Right cardiac atrium (tissue), 5 donors: ENCODE measurements around the gene BEX3. TPM values are rescaled to one million over a fixed set of nuclear protein-coding genes. Genes with fewer than 3 reads are reported as not detected.
"Not testable (repeated sequence)": the region's sequence is repeated elsewhere in the genome, so short reads cannot be mapped to it uniquely, and the experiment has no call there.

Experiments used
- ATAC-seq, 2 donors: fragments of 200-7000 bp; cut with Tn5 transposase; one replicate each; pipeline versions ENCODE4 v1.8.0 to v1.9.1; 2020; ENCODE audit warnings: moderate library complexity in 2 of 2, mild to moderate bottlenecking in 1 of 2
- DNase-seq, 3 donors: peaks; one replicate each; pipeline ENCODE4 v3.0.0-alpha.2; 2020
- H3K27ac ChIP-seq: one replicate; pipeline ENCODE4 v1.5.1; 2013; ENCODE audit warnings: mild to moderate bottlenecking, low read length, control low read depth, moderate library complexity
- H3K27me3 ChIP-seq: one replicate; pipeline ENCODE4 v1.6.1; 2013; ENCODE audit not compliant: control insufficient read depth, insufficient read depth
- H3K4me1 ChIP-seq: one replicate; pipeline ENCODE4 v1.6.1; 2013; ENCODE audit warnings: low read length; ENCODE audit not compliant: control insufficient read depth, insufficient read depth
- H3K4me3 ChIP-seq: one replicate; pipeline ENCODE4 v1.5.1; 2013; ENCODE audit warnings: low read length, control low read depth
- H3K9me3 ChIP-seq: one replicate; pipeline ENCODE4 v1.6.1; 2013; ENCODE audit warnings: low read length; ENCODE audit not compliant: control insufficient read depth
- WGBS: extraction: QIAGEN DNeasy Blood & Tissue Kit; methylation state at CpG from one replicate; pipeline ENCODE4 v1.1.7; 2013; 5-methylcytosine and 5-hydroxymethylcytosine counted together
- intact Hi-C, 4 donors: fragments of 100-400 bp; cut with DNase I; formaldehyde crosslinking; loops; one replicate each; pipeline versions ENCODE4 v1.11.0 to v1.14.0; 2022 to 2023
- polyA plus RNA-seq: library from polyadenylated mRNA; stranded (reverse); fragments of 200-250 nt; gene quantifications from one replicate; pipeline ENCODE4 v1.2.3, GENCODE V29; 2013
- total RNA-seq, 4 donors: library from RNA; stranded (reverse); fragmentation: NEBNext Ultra II Directional; extraction: Animal tissue kit (Norgen Biotek cat#: 25700); gene quantifications; one replicate each; pipeline ENCODE4 v1.2.1, GENCODE V29; 2021
- donor health status: healthy with polysubstance abuse.
- donor health status: DM: no; HTN: yes; CAD: no.
- donor health status: DM: no; HTN: no; CAD: no.
- donor health status: DM: no; HTN: yes; CAD: no; lungs with severe emphysema.
- donor health status: DM: yes; HTN: yes; CAD: no.

The BEX3 gene
- total and polyA plus RNA-seq, 5 donors, result 185 to 305 (median 217) TPM

DNA sequence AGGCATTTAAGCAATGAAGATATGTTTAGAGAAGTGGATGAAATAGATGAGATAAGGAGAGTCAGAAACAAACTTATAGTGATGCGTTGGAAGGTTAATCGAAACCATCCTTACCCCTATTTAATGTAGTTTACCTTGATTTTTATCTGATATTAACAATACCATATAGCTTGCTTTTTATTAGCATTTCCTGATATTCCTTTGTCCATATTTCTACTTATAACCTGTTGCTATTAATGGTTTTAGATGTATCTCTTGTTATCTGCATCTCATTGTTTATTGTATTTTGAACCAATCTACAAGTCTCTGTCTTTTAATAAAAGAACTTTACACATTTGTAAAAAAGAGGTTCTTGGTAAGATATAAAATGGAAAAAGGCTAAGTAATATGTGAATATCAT is 18.5 kb upstream of the BEX3 start:
- ATAC-seq, result no peak
- no peak overlapping the region for H3K4me3 ChIP-seq
- 81% methylated on average over 2 of the region's 2 CpGs for whole genome bisulfite sequencing
- DNase-seq, result no peak
- H3K27ac ChIP-seq, result no peak overlapping the region
- intact Hi-C loops, result no loop called here
- no peaks in the 10 kb centered on the region for H3K27me3 ChIP-seq
- H3K4me1 ChIP-seq, result no peaks in the 10 kb centered on the region
- no peaks in the 10 kb centered on the region for H3K9me3 ChIP-seq

DNA sequence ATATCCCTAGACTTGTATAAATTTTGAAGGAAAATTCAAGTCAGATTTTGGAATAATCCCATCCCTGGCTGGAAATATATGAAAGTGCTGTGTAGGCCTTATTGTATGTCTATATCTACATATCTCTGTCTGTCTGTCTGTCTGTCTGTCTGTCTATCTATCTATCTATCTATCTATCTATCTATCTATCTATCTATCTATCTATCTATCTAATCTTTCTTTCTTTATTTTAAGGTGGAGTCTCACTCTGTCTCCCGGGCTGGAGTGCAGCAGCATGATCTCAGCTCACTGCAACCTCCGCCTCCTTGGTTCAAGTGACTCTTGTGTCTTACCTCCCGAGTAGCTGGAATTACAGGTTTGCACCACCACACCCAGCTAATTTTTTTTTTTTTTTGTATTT is 16.7 kb upstream of the BEX3 start:
- H3K27ac ChIP-seq, ATAC-seq, H3K4me3 ChIP-seq, H3K27me3 ChIP-seq, H3K9me3 ChIP-seq, intact Hi-C loops, H3K4me1 ChIP-seq, DNase-seq: not testable (repeated sequence)
- WGBS, result 95% methylated on average over 3 of the region's 3 CpGs

DNA sequence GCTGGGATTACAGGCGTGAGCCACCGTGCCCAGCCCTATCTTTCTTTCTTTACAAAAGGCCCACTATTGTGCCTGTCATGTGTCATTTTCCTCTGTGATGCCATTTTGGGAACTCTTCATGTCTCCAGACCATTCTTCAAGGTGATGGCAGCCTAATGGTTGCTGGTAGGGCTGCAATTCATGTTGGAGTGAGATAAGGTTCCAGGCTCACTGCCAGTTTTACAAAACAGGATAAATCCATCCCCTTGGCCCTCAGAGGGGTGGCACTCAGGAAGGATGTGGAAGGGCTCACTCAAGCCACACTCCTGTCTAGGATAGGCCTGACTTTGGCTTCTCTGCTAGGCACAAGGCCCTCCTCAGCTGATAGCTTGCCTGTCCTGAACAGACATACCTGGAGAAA is 16.2 kb upstream of the BEX3 start:
- H3K4me1 ChIP-seq, result no peaks in the 10 kb centered on the region
- H3K9me3 ChIP-seq, result no peaks in the 10 kb centered on the region
- no peak overlapping the region for H3K27ac ChIP-seq
- peak in 1 of 2 donors; percentile 15 for ATAC-seq
- DNase-seq, result no peak
- intact Hi-C loops, result no loop called here
- no peak overlapping the region for H3K4me3 ChIP-seq
- 54% methylated on average over 2 of the region's 2 CpGs for WGBS
- H3K27me3 ChIP-seq, result no peaks in the 10 kb centered on the region

DNA sequence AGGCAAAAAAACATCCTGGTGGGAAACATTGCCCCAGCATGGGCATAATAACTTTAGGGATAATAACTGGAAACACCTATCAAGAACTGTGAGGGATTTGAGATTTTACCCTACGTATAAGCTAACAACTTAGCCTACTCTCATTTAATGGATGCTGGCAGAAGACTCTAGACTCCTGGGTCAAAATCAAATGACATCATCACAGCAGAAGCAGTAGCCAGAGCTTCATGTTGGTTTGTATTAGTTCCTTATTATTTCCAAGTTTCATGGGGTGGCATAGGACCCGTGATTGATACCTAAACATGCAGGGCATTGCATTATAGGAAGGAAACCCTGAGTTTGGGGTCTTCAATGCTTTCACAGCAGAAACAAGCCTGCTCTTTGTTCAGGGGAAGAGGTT is 15.4 kb upstream of the BEX3 start:
- WGBS, result 55% methylated on average over 2 of the region's 2 CpGs
- H3K4me1 ChIP-seq, result no peaks in the 10 kb centered on the region
- DNase-seq (no peak), ATAC-seq (no peak)
- no peak overlapping the region for H3K27ac ChIP-seq
- H3K9me3 ChIP-seq, result no peaks in the 10 kb centered on the region
- intact Hi-C loops, result no loop called here
- no peaks in the 10 kb centered on the region for H3K27me3 ChIP-seq
- no peak overlapping the region for H3K4me3 ChIP-seq

DNA sequence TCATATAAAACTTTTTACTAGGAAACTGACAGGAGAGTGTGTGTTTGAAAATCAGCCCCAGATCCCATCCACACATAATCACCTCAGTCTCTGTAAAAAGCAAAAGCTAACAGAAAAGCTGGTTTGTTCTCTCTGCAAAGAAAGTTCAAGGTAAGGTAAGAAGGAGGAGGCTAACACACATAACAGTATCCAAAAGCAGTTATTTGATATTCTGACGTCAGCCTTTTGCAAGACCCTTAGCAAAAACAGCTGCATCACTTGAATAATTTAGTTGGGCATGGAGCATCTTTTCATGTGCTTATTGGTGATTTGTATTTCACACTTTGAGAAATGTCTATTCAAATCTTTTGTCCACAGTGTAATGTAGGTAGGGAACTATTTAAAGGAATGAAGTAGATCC is 14.5 kb upstream of the BEX3 start:
- ATAC-seq (no peak), DNase-seq (no peak)
- H3K27ac ChIP-seq, result no peak overlapping the region
- no peak overlapping the region for H3K4me3 ChIP-seq
- H3K9me3 ChIP-seq, result no peaks in the 10 kb centered on the region
- intact Hi-C loops, result no loop called here
- H3K4me1 ChIP-seq, result no peaks in the 10 kb centered on the region
- WGBS, result 51% methylated on average over 1 of the region's 1 CpG
- no peaks in the 10 kb centered on the region for H3K27me3 ChIP-seq

DNA sequence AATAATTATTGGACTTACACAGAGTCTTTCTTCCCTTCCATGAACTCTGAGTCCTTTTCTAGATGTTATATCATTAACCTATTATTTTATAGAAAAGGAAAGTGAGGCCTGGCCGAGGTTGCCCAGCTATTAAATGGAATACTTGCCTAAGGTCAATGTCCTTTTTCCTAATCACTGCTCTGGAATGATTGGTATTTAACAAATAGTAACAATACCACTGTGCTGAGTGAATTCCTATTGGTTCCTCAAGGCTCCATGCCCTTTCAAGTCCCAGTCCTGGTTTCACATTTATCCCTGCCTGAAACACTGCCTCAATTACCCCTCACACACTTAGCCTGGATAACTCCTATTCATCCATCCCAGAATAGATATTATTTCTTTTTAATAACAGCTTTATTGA is 13.9 kb upstream of the BEX3 start:
- Histone ChIP-seq H3K9me3 (no peaks in the 10 kb centered on the region), H3K27ac (no peak overlapping the region), H3K4me3 (no peak overlapping the region), H3K4me1 (no peaks in the 10 kb centered on the region), H3K27me3 (no peaks in the 10 kb centered on the region)
- no peak for ATAC-seq
- DNase-seq, result no peak
- 26% methylated on average over 1 of the region's 1 CpG for WGBS
- intact Hi-C loops, result no loop called here

DNA sequence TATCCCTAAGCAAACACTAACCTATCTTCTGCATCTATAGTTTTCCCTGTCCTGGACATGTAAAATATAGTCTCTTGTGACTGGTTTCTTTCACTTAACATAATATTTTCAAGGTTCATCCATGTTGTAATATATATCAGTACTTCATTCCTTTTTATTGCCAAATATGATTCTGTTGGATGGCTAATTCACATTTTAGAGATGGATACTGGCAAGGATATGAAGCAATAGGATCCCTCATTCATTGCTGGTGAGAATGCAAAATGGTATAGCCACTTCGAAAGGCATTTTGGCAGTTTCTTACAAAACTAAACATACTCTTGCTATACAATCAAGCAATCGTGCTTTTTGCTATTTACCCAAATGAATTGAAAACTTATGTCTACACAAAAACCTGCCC is 13.3 kb upstream of the BEX3 start:
- Histone ChIP-seq H3K27ac (no peak overlapping the region), H3K9me3 (no peaks in the 10 kb centered on the region), H3K4me1 (no peaks in the 10 kb centered on the region), H3K27me3 (no peaks in the 10 kb centered on the region), H3K4me3 (no peak overlapping the region)
- no peak for ATAC-seq
- no peak for DNase-seq
- intact Hi-C loops, result no loop called here
- 94% methylated on average over 2 of the region's 2 CpGs for WGBS

DNA sequence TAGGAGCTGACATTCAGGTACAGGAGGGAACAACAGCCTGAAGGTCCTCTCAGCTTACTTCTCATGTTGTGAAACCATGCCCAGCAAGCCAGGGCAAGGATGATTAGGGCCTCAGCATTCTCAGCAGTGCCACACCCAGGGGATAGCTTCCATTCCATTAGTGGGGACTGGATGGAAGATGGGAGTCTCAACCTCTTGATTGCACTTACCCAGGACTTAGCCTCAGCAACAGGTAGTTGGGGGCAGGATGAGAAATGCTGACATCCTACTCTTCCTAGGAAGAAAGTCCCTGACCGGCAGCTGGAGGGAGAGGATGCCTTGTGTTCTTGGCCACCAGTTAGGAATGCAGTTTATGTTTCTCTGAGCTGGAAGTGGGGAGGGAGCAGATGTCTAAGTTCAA is 8.8 kb upstream of the BEX3 start:
- WGBS, result 61% methylated on average over 1 of the region's 1 CpG
- DNase-seq, result no peak
- intact Hi-C loops, result no loop called here

DNA sequence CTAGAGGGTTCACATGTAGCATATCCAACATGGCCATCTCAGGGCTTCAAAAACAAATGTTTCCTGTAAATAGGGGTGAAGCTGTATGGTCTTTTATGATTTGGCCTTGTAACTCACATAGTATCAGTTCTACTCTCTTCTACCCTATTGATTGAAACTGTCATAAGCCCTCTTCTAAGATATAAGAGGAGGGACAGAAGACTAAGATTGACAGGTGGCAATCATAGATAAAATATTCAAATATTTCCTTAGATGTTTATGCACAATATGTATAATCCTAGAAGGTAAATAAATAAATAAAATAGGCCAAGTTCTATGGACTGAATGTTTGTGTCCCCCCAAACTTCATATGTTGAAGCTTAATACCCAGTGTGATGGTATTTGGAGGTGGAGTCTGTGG is 6.9 kb upstream of the BEX3 start:
- DNase-seq, result no peak
- Histone ChIP-seq H3K4me3 (no peak overlapping the region), H3K27ac (no peak overlapping the region), H3K9me3 (no peaks in the 10 kb centered on the region), H3K4me1 (no peaks in the 10 kb centered on the region), H3K27me3 (no peaks in the 10 kb centered on the region)
- no peak for ATAC-seq
- intact Hi-C loops, result no loop called here

More for the DNA sequence above, 8.8 kb upstream of the BEX3 start:
- no peak overlapping the region for H3K4me3 ChIP-seq
- H3K4me1 ChIP-seq, result no peaks in the 10 kb centered on the region
- ATAC-seq, result no peak
- H3K27ac ChIP-seq, result no peak overlapping the region
- no peaks in the 10 kb centered on the region for H3K9me3 ChIP-seq
- no peaks in the 10 kb centered on the region for H3K27me3 ChIP-seq

DNA sequence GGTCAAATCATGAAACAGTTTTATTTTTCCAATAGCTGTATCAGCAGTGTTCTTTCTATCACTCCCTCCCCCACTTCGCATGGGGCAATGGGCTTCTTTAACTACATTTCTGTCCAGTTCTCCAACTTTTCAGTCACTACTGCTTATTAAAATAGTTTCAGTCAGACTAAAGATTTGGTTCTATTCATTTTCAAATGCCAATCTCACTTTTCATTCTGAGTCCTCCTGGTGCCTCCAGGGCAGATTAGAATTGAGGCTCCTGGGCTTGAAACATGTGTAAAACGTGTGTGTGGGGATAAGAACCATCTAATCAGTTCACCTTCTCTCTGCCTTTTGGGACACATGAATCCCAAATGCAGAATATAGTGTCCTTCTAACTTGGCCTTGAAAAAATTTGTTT is 3.5 kb upstream of the BEX3 start:
- WGBS, result 69% methylated on average over 2 of the region's 2 CpGs
- ATAC-seq (no peak), DNase-seq (no peak)
- H3K4me3 ChIP-seq, result no peak overlapping the region
- no peaks in the 10 kb centered on the region for H3K9me3 ChIP-seq
- no peaks in the 10 kb centered on the region for H3K27me3 ChIP-seq
- H3K4me1 ChIP-seq, result no peaks in the 10 kb centered on the region
- intact Hi-C loops, result no loop called here
- no peak overlapping the region for H3K27ac ChIP-seq

DNA sequence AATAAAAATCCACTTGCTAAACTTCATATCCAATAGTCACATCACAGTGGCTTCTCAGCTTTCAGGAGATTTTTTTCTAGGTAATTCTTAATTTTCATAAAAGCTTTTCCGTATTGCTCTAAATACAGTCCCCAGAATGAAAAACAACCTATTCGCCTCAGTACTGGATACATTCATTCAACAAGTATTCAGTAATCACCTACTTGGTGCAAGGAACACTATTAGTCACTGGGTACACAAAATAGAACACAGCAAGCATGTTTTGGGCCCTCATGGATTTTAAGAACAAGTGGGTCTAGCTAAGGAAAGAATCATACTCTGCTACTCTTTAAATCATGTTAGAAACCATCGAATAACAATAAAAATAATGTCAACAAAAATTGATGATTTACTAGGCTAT is 2.8 kb upstream of the BEX3 start:
- Histone ChIP-seq H3K4me3 (no peak overlapping the region), H3K9me3 (no peaks in the 10 kb centered on the region), H3K27me3 (no peaks in the 10 kb centered on the region), H3K27ac (no peak overlapping the region), H3K4me1 (no peaks in the 10 kb centered on the region)
- 94% methylated on average over 3 of the region's 3 CpGs for WGBS
- DNase-seq (no peak), ATAC-seq (no peak)
- intact Hi-C loops, result no loop called here

DNA sequence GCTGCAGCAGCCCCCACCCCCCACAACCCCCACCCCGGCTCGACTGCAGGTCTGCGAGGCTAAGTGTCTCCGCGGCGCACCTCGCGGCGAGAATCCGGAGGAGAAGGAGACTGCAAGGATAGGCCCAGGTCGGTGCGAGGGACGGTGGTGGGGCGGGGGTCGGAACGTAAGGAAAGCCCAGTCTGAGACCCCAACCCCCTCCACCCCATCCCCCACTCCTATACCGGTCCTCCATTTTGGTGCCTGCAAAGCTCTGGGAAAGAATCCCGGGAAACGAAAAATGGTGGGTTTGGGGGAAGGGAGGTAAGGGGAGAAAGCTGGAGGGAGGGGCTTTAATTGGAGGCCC is 614 bp downstream of the BEX3 start:
- DNase-seq, result peak in 1 of 3 donors; percentile 64
- Histone ChIP-seq H3K9me3 (no peaks in the 10 kb centered on the region), H3K27me3 (no peaks in the 10 kb centered on the region), H3K4me1 (no peaks in the 10 kb centered on the region), H3K4me3 (peak overlapping the region; percentile 97), H3K27ac (peak overlapping the region; percentile 78)
- WGBS, result under 1% methylated on average over 19 of the region's 19 CpGs
- peak; percentile 68 to 79 for ATAC-seq
- intact Hi-C loops, result no loop called here
